ENCODE data around the gene ROBO4.

Gene ROBO4

GRCh38 chr11:124917115-124917637 lies 19.5 kb upstream of the ROBO4 start:
- DNase-seq = no peak

DNA sequence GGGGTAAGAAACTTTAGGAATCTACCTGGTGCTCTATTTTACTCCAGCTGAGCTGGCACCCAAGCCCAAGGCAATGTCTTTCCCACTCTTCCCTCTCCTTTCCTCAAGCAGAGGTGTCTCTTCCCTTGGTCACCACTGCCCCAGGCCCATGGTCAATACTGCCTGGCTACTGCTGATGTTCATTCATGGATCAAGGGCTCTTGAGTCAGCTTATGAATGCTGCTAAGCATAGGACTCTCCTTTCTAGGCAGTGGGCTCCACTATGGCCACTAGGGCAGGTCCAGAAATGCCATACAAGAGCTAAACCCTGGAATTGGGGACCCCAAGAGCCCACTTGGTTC lies 18.7 kb upstream of the ROBO4 start:
- no peak for DNase-seq

- no peak for DNase-seq
Measured at GRCh38 chr11:124915541-124916369, 18.1 kb upstream of the ROBO4 start.

- no peak for DNase-seq
Measured at GRCh38 chr11:124902616-124903015, 5.0 kb upstream of the ROBO4 start.

DNA sequence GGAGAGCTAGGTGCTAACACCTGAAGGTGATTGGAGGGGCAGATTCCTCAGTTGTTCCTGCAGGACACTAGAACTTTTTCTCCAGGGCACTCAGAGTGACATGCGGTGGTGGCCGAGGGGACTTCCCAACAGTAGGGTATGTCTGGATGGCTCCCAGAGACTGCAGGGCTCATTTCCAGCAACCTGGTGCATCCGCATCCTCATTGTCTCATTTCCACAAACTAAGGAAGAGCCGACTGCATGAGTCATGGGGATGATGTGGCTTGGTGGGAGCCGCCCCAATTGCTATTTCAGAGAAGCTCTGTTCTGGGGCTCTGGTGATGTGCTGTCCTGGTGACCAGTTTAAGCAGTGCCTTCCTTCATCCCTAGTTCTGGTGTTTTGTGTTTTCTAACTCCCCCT lies 2.8 kb upstream of the ROBO4 start:
- DNase-seq = no peak

DNA sequence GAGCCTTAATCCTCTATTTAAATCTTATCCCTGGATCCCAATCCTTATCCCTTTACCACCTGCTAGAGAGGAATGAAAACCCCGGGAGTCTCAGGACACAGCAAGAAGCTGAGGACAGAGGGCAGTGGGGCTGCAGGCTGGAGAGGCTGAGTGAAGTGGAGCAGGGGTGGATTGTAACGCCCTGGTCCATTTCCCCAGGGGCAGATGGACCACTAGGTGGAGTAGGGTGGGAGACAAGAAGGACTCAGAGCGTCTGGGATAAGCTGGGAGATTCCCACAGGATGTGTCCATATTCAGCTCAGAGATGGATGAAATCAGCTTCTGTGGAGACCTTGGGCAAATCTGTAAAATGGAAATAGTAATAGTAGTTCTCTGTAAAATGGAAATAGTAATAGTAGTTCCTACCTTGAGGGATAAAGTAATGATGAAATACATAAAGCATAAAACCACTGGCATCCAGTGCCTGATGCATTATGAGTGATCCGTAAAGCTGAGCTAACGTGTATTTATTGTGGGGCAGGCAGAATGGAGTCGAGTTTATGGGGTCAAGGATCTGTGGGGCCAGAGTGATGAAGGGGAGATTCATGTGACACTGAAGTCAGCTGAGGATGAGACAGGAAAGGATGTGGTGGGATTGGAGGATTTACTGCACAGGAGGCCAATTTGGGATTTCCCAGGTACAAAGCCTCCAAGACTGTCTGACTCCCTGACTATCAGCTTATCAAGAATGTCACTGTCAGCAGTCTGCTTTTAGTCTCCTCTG lies 1.9 kb upstream of the ROBO4 start:
- no peak for DNase-seq

DNA sequence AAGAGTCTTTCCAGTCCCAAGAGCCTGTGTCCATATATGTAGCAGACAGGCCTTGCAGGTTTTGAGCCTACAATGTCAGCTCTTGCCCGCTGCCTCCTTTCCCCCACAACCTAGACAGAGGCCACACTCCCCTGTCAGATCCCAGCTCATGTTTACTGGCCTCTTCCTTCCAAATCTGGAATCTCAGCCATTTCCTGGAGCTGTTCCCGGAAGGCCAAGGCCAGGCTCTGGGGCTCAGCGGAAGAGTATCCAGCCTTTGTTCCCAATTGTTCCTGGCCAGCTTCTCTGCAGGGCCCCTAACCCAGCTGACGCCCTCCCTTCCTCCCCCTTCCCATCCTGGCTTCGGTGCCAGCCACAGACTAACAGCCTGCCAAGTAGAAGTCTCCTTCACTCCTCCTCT lies 1.0 kb upstream of the ROBO4 start:
- DNase-seq = no peak

DNA sequence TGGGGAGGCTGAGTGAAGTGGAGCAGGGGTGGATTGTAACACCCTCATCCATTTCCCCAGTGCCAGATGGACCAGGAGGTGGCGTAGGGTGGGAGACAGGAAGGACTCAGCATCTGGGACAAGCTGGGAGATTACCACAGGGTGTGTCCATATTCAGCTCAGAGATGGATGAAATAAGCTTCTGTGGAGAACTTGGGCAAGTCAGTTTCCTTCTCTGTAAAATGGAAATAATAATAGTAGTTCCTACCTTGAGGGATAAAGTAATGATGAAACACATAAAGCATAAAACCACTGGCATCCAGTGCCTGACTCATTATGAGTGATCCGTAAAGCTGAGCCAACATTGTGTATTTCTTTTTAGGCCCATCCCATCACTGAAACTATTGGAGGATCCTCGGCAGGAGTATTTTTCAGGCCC lies 607 bp upstream of the ROBO4 start:
- DNase-seq = no peak

DNA sequence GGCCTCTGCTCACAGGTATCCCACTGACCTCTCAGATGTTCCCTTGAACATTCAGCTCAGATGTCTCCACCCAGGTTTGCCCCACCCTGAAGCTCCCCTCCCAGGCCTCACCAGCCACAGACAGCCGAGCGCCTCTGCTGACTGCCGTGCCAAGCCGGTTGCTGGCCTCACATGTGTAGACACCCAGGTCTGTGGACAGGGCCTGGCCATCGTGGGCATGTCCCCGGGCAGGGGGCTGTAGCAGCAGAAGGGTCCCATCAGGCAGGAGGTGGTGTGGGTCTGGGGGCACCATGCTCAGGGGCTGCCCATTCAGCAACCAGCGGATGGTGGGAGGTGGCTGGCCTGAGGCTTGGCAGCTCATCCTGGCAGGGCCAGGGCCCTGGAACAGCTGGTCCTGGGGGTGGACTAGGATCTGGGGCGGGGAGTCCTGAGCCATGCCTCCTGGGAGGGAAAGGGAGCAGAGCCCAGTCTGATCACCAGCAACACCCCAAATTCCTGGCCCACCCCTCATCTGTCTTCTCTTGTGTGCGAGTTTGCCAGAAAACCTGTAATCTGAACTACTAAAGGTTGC lies 759 bp downstream of the ROBO4 start:
- no peak for DNase-seq

DNA sequence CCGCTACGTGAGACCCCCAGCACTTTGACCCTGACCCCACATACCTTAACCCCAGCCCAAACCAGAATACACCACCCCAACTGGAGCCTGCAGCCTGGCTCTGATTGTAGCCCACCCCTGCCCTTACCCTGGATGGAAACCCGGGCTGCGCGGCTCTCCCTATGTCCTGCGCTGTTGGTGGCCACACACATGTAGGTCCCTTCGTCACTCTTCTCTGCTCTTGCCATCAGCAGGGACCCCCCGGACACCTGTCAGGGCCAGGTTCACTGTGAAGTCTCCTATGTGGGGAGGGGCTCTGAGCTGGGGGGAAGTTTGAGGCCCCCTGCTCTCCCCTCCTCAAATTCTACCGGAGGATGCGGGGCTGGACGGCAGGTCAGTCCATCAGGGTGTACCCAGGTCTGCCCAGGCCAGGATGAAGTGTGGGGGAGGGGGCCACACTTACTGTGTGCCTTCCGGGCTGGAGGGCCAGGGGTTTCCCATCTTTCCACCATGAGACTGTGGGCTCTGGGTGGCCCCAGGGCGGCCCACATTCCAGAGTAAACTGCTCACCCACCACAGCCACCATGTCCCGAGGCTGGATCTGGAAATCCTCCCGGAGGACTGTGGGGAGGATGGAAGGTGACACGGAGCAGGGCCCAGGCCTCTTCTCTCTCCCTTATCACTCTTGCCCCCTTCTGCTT lies 1.5 kb downstream of the ROBO4 start:
- no peak for DNase-seq

GRCh38 chr11:124895471-124895971 lies 2.1 kb downstream of the ROBO4 start:
- no peak for DNase-seq

GRCh38 chr11:124894606-124895430 lies 2.8 kb downstream of the ROBO4 start:
- DNase-seq = no peak

DNA sequence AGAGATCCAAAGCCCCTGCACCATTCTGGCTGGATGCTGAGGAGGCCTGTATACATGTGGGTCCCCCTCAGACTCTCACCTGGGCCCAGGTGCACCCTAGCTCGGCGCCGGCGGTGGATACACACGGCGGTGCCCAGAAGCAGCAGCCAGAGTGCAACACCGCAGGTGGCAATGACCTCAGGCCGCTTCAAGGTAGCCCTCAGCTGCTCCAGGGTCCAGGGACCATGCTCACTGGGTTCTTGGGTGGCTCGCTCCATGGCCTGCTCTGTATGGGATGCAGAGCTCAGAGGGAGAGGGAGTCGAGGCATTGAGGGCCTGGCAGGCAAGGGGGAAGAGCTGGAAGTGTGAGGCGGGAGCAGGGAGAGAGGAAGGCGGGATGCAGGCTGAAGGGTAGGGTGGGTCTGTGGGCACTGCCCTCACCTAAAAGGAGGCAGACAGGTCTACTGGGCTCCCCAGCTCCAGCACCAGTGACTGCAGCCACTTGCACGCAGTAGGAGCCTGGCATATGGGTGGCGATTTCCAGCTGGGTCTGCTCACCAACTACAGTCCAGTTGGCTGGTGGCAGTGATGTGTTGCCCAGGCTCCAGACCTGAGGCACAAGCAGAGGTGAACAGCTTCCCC lies 3.8 kb downstream of the ROBO4 start:
- no peak for DNase-seq

- no peak for DNase-seq
Measured at GRCh38 chr11:124892750-124893454, 4.8 kb downstream of the ROBO4 start.

GRCh38 chr11:124892146-124892545 lies 5.5 kb downstream of the ROBO4 start:
- DNase-seq = no peak

DNA sequence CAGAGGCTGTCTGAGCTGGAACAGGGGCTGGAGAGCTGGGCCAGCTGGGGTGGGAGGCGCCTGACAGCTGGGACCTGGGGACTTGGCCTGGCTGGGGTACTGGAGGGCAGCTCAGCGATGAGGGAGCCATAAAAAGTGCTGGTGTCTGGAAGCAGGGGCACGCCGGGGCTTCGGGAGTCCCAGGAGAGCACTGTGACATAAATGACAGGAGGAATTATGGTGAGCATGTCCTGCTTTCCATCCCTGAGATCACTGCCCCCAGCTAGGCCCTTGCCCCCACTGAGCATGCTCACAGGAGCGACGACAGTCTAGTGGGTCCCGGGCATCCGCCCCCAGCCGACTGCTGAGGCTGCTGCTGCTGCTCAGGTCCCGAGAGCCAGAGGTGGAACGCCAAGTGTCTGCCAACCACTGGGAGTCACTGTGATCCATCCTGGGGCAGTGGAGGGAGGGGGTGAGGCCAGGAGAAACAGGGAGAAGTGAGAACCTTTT lies 6.2 kb downstream of the ROBO4 start:
- no peak for DNase-seq

DNA sequence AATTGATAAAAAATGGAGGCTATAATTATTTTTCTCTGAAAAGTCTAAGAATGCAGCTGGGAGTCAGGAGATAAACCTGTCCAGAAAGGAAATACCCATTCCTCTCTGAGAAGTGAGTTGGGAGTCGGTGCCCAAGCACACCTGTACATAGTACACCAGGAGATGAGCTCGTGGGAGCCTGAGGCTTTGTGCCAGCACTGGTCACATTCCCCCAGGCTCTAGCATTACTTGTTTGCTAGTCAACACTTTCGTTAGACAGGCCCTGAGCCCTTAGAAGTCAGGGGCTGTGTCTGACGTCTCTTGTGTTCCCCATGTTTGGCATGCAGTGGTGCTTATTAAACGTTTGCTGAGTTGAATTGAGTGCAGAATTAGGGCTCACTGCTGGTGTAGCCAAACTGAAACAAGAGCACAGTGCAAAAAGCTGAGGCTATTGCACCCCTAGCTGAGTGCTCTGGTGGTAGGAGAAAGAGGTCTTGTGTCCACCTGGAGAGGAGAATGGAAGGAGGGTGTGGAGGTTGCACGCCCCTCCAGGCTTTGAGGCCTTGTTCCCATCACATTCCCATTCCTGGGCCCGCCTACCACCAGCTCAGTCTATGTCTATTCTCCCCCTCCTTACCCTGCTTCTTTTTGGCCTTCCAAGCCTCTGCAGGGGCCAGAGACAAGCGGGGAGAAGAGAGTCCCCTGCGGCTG lies 6.8 kb downstream of the ROBO4 start:
- no peak for DNase-seq

DNA sequence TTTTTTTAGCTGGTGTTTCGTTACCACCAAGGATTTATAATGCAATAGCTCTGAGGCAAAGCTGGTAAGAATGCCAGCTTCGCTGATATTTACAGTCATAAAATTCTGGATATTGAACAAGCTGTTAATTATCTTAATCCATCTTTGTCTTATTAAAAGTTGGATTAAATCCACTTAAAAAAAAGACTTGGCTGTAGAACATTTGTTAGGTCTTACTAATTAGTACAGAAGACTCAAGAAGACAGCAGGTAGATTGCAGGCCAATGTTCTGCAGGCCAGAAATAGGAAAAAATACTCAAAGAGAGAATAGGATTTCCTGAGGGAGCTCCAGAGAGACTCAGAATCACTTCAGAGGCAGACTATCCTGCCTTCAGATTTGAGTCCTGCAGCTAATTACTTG lies 7.5 kb downstream of the ROBO4 start:
- DNase-seq = no peak

DNA sequence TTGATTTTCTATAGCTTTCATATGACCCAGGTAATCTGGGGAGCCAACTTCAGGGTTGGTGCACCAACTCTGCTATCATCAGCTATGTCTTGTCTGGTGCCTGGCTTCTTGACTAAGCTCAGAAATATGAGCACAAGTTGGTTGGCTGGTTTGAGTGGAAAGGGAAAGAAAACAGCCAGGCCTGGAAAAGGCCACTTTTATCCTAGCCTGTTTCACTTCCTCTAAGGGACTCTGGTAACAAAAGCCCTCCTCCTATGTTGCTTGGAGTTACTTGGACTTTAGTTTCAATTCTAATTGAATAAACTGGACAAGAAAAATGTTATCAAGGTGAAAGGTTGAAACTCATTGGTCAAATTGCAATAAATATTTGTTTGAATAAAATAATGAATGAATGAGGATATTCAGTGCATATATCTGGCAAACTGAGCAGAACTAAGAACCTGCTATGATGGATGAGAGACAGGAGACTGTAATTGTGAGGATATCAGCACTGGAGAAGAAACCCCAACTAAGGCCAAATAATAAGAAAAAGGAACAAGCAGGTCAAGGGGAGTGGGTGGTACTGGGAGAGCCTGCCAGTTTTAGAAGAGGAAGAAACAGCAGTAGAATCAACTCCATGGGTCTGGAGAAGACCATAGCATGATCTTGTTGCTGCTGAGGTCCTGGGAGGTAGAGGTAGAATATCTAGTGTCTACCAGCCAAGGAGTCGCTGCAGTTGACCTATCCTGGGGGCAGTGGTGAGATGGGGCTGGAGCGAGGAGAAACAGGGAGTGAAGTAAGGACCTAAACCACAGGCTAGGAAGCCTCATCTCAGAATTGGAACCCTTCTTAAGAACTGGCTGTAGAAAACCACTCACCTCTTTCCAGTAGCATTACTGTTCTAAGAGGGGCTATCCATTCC lies 8.2 kb downstream of the ROBO4 start:
- no peak for DNase-seq

Data from NCI-H2227 treated with DMSO at 0.1 percent for 48 hours (cell line).